Colonic mucosa (tissue), 4 donors: ENCODE measurements around the gene SARS1. TPM values are rescaled to one million over a fixed set of nuclear protein-coding genes. Genes with fewer than 3 reads are reported as not detected.

Experiments
- DNase-seq: peaks from one replicate; pipeline ENCODE4 v3.0.0-alpha.2; 2020
- H3K27ac ChIP-seq: fragments of 200-600 bp; one replicate; pipeline ENCODE4 v1.8.0; 2021
- H3K27me3 ChIP-seq: fragments of 200-600 bp; one replicate; pipeline ENCODE4 v1.8.0; 2021
- H3K36me3 ChIP-seq: fragments of 200-600 bp; one replicate; pipeline ENCODE4 v1.8.0; 2021
- H3K4me1 ChIP-seq: fragments of 200-600 bp; one replicate; pipeline ENCODE4 v1.8.0; 2021; ENCODE audit warnings: mild to moderate bottlenecking
- H3K4me3 ChIP-seq: fragments of 200-600 bp; one replicate; pipeline ENCODE4 v1.8.0; 2021
- H3K9ac ChIP-seq, 2 donors: one replicate each; pipeline ENCODE4 v1.7.0; 2013; ENCODE audit warnings: control low read depth in 2 of 2, low read depth in 2 of 2, low read length in 2 of 2
- H3K9me3 ChIP-seq: fragments of 200-600 bp; one replicate; pipeline ENCODE4 v1.8.0; 2021
- intact Hi-C: fragments of 100-400 bp; cut with DNase I; formaldehyde crosslinking; loops from one replicate; pipeline ENCODE4 v1.14.1; 2022
- total RNA-seq, 2 donors: library from RNA; stranded (reverse); fragmentation: NEBNext Ultra II Directional in 1 of 2; extraction: Animal tissue kit (Norgen Biotek cat#: 25700) in 1 of 2; gene quantifications; one replicate each; pipeline ENCODE4 v1.2.1, GENCODE V29; 2021
- TF ChIP-seq, protein P1 (sequence below): fragments of 200-600 bp; IDR thresholded peaks from one replicate; pipeline ENCODE4 v1.8.0; 2022; ENCODE audit warnings: antibody characterized with exemption, mild to moderate bottlenecking
- donor health status: healthy.
- donor health status: DM: no; HTN: no; CAD: no.
- donor health status: DM: no; HTN: no; CAD: no.

SARS1 gene
- total RNA-seq, 2 donors from 2014 or later, result 139 to 193 TPM

DNA sequence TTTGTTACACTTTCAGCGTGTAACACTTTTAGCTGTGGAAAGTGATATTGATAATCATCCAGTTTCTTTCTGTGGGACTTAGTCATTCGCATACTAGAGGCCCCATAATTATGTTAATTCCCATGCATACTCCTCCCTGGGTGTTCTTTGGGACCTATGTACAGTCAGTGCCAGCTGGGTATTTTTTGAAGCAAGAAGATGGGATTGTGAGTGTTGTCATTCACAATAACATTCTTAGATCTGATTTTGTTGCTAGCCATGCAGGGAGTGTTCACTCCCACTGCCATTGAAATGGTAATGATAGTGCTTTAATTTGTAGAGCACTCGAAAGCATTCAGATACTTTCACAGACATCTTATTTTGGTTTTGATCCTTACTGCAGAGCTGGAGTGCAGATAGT is 11.6 kb downstream of the SARS1 start:
- Histone ChIP-seq H3K9ac (no peak overlapping the region), H3K4me1 (no peaks in the 10 kb centered on the region), H3K4me3 (no peak overlapping the region), H3K36me3 (peaks cover 19% of the 10 kb centered on the region), H3K27me3 (no peaks in the 10 kb centered on the region), H3K27ac (no peak overlapping the region), H3K9me3 (no peaks in the 10 kb centered on the region)
- no peak for DNase-seq
- intact Hi-C loops, result no loop called here
- TF ChIP-seq, protein P1, sequence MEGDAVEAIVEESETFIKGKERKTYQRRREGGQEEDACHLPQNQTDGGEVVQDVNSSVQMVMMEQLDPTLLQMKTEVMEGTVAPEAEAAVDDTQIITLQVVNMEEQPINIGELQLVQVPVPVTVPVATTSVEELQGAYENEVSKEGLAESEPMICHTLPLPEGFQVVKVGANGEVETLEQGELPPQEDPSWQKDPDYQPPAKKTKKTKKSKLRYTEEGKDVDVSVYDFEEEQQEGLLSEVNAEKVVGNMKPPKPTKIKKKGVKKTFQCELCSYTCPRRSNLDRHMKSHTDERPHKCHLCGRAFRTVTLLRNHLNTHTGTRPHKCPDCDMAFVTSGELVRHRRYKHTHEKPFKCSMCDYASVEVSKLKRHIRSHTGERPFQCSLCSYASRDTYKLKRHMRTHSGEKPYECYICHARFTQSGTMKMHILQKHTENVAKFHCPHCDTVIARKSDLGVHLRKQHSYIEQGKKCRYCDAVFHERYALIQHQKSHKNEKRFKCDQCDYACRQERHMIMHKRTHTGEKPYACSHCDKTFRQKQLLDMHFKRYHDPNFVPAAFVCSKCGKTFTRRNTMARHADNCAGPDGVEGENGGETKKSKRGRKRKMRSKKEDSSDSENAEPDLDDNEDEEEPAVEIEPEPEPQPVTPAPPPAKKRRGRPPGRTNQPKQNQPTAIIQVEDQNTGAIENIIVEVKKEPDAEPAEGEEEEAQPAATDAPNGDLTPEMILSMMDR, result no peak

DNA sequence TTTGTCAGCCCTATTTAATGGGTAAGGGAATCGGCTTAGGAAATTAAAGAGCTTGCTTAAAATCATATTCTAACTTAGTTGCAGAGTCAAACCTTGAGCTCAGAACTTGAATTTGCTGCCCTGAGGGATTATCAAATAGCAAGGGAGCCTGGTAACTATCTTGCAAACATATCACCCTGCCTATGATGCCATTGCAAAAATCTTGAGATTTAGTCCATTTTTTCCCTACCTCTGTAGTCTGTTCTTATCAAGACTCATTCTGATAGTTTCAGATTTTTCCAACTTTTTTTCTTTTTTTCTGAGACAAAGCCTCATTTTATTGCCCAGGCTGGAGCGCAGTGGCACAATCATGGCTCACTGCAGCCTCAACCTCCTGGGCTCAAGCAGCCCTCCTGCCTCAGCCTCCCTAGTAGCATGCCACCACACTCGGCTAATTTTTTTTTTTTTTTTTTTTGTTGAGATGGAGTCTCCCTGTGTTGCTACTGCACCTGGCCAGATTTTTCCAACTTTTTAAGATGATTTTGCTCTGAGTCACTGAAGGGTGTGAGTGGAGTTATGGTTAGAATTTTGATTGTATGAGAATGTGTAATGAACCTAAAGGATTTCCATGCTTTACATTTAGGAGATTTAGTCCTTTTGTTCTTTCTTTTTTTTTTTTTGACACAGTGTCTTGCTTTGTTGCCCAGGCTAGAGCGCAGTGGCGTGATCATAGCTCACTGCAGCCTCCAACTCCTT is 12.2 kb downstream of the SARS1 start:
- DNase-seq, result no peak
- H3K36me3 ChIP-seq, result peaks cover 22% of the 10 kb centered on the region

DNA sequence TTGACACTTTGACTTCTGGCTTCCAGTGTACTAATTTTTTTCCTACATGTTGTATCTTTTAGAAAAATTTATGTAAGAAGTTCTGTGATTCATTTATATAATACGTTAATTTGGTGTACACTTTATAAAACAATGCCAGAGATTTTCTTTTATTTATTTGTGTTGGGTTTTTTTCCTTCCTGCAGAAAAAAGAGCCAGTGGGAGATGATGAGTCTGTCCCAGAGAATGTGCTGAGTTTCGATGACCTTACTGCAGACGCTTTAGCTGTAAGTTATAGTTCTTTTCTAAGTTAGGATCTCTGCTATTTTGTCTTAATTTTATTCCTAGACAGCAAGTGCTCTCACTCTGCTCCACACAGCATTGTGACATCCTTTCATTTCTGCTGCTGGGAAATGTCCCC is 14.4 kb downstream of the SARS1 start:
- Histone ChIP-seq H3K27ac (no peak overlapping the region), H3K27me3 (no peaks in the 10 kb centered on the region), H3K9ac (no peak overlapping the region), H3K36me3 (peaks cover 27% of the 10 kb centered on the region), H3K4me1 (no peaks in the 10 kb centered on the region), H3K4me3 (no peak overlapping the region), H3K9me3 (no peaks in the 10 kb centered on the region)
- no peak for DNase-seq
- TF ChIP-seq, protein P1, result no peak
- intact Hi-C loops, result no loop called here

More for the DNA sequence above, 12.2 kb downstream of the SARS1 start:
- TF ChIP-seq, protein P1, result no peak
- no peak overlapping the region for H3K27ac ChIP-seq
- no peaks in the 10 kb centered on the region for H3K9me3 ChIP-seq
- H3K4me3 ChIP-seq, result no peak overlapping the region
- H3K27me3 ChIP-seq, result no peaks in the 10 kb centered on the region
- no peaks in the 10 kb centered on the region for H3K4me1 ChIP-seq
- intact Hi-C loops, result no loop called here
- no peak overlapping the region for H3K9ac ChIP-seq

DNA sequence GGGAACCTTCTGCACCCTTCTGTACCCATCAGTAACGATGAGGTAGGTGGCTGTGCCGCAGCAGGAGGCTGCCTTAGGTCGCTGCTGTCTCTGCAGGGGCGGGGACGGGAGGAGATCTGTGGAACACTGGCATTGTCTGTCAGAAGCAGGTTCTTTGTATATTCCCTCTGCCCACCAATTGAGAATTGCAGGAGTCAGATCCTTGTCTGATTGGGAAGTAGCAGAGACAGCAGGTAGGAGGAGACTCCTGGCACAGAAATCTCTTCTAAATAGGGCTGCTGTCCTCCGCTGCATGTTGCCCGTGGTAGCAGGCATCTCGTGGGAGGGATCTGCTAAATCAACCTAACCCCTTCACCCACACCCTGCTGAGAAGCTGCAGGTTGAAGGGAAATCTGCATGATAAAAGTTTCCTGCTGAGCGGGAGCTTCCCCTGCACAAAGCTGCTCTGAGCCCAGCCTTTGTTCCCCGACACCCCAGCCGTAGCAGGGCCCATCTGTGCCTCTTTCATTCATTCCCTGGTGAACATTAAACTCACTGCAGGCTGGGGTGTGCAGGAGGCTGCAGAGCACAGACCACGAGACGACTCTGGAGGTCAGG is 15.9 kb downstream of the SARS1 start:
- Histone ChIP-seq H3K9me3 (no peaks in the 10 kb centered on the region), H3K27me3 (no peaks in the 10 kb centered on the region), H3K27ac (no peak overlapping the region), H3K4me3 (no peak overlapping the region), H3K9ac (no peak overlapping the region), H3K36me3 (peaks cover 27% of the 10 kb centered on the region), H3K4me1 (no peaks in the 10 kb centered on the region)
- intact Hi-C loops, result no loop called here
- no peak for DNase-seq
- TF ChIP-seq, protein P1, result no peak

DNA sequence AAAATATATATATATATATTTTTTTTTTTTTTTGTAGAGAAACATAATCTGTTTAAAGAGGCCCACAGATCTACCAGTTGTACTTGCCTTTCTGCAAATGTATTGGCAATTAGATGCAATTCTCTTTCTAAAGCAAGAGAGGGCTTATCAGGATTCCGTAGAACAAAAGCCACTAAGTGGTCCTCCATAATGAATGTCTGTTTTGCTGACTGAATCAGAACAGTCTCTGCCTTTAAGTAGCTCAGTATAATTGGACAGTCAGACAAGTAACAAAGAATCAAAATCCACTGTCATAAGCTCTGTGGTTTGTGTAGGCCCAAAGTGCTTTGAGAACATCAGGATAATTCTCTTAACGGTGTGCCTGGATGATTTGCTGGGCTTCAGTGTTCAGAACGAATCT is 17.3 kb downstream of the SARS1 start:
- no peaks in the 10 kb centered on the region for H3K9me3 ChIP-seq

More for the DNA sequence above, 17.3 kb downstream of the SARS1 start:
- DNase-seq, result no peak
- Histone ChIP-seq H3K9ac (no peak overlapping the region), H3K27ac (no peak overlapping the region), H3K36me3 (peaks cover 38% of the 10 kb centered on the region), H3K27me3 (no peaks in the 10 kb centered on the region), H3K4me1 (no peaks in the 10 kb centered on the region), H3K4me3 (no peak overlapping the region)
- intact Hi-C loops, result no loop called here
- TF ChIP-seq, protein P1, result no peak
